HG03097 (cell line): ENCODE data around the gene XPC.
A peak's percentile ranks its signal among the peaks of the same experiment; 100 is the strongest.

Source experiments
- ATAC-seq: cut with Tn5 transposase; IDR thresholded peaks from one replicate; pipeline ENCODE4 v1.9.1; 2021; ENCODE audit not compliant: unreplicated experiment, low FRiP score

Gene XPC

DNA sequence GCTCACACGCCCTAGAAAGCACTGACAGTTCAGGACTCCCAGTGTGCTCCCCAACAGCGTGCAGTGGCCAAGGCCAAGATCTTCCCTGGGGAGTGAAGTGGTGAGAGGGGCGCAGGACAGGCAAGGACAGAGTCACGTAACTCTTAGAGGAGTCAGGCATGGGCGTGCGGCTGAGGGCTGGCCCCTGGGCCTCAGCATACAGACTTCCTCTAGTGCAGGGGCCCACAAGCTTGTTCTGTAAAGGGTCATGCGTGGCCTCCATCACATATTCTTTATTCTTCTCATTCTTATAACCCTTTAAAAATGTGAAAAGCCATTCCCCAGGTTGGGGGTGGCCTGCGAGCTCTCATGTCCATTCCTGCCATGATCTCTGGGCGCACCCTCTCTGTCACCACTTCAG is 28.3 kb downstream of the XPC start:
- no peak for ATAC-seq

DNA sequence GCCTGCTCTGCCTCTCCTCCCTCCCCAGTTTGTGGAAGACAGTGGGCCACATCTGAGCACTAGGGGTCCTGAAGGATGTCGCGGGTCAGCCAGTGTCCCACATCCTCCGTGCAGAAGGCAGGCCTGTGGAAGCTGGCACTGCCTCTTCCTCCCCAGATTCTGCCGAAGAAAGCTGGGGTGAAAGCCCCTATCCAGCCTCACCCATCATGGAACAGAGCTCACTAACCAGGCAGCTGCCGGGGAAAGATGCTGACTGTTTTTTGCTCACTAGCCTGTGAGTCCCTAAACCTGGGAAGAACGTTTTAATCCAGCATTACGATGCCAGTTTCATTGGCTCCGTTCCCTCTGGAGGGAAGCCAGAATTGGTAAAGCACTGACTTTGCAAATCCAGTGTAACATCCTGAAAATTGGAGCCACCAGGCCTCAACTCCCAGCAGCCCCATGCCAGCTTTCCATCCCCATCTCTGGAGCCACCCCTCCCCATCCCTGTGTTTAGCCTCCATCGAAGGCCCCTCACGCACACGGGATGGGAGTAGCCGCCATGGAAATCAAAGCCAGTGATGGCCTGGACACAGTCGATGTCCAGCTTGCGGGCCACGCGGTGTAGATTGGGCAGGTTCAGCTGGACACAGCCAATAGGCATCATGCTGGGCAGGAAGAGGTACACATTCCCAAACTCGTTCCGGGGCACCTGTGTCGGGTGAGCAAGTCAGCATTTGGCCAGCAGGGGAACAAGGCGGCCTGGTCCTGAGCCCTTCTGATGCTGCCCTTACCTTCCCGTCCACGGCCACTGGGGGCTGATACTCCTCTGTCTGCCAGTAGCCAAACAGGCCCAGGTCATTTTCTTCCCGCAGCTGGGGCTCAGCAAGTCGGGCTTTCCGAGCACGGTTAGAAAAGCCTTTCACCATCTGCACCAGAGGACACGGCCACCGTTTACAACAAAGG is 30.1 kb downstream of the XPC start:
- no peak for ATAC-seq

DNA sequence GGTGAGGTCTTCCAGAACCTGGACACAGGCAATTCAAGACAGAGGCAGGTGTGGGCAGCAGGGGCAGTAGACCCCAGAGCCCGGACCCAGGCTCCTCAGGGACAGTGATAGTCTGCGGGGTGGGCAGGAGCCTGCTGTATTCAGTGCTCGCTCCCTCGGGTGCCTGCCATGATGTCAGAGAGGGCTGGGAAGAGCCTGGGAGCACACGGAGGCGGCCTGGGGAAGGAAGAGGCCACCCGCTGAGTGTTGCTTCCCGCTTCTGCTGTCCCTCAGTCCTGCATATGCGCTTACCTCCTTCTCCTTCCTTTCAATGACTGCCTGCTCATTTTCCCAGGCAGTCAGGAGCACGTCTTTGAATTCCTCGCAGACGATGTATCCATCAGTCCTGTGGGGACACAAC is 30.8 kb downstream of the XPC start:
- ATAC-seq = no peak

DNA sequence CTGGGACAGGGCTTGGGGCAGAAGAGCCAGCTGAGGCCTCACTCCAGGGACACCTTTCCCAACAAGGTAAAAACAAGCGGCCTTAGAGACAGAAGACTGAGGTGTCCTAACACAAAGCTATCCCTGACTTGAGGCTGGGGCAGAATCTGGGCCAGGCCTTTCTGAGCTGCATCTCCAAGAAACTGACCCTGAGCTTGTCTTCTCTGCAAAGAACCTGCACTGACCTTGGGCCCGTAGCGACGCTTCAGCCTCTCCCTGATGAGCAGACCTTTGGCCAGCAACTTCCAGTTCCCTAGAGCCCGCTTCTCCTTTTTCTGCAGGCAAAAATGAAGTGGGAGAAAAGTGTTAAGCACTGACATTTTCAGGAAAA is 31.4 kb downstream of the XPC start:
- ATAC-seq = no peak

DNA sequence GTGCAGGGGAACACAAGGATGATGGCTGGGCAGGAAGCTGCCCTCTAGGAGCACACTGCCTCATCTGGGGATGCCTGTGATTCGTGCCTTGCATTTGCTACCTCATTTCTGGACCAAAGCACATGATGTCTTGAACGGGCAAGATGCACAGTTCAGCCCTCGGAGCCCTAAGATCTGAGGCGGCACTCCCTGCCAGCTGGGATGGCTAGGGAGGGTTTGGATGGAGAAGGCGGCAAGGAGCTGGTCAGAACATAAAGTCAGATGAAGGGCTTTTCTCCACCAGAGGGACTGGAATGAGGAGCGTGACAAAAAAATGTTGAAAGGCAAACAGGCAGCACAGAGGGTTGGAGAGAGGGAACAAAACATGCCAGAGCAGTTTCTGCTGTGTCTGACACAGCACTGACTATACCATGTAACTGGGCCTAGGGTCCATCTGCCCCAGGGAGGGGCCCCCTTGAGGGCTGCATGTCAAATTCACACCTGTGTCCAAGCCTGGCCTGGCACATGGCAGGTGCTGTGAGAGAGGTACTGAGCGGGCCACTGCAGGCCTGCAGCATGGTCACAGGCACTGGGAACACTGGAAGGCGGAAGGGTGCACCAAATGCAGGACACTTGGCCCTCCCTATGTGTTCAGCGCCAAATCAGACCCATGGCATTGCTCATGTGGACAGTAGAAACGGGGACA is 31.9 kb downstream of the XPC start:
- no peak for ATAC-seq

DNA sequence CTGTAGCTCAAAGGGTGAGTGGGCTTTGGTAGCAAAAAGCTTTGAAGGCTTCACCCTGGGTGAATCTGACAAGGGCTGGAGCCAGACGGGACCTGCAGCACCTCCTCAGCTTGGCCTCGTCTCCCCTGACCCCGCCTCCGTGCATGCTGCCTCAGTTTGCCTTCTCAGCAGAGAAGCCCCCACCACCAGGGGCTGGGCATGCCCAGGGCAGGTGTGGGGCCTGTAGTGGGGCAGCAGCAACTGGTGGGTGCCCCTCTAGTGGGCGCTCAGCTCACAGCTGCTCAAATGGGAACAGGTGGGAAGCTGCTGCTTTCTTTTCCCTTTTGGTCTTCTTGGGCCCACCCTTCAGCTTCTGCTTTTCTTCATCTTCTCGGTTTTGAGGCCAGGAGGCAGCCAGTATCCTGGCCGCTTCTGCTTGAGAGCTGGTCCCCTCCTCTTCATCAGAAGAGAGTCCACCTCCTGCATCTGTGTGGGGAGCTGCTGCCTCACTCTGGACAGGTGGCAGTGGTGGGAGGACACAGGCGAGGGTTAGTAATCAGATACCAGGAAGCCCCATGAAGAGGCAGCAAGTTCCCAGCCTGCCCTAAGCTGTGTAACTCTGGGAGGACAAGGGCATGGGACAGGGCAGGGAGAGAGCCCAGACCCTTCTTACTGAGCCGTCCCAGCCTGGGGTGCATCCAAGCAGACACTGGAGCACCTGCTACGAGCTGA is 32.6 kb downstream of the XPC start:
- ATAC-seq = no peak

DNA sequence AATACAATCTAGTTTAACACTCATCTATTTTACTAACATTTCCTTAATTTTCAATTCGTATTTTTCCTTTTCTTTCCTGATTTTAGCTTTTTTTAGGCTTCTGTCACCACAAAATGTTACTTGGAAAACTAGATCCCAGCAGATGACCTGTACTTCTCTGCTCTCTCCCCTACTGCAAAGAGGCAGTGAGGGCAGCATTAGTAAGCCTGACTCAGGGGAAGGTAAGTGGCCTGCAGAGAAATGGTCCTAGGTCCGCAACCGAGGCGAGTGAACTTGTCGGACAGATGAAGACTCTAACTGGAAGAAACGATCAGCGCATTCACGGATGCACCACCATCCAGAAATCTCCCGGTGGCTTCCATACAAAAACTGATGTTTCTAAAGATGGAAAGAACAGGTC is 33.2 kb downstream of the XPC start:
- no peak for ATAC-seq

DNA sequence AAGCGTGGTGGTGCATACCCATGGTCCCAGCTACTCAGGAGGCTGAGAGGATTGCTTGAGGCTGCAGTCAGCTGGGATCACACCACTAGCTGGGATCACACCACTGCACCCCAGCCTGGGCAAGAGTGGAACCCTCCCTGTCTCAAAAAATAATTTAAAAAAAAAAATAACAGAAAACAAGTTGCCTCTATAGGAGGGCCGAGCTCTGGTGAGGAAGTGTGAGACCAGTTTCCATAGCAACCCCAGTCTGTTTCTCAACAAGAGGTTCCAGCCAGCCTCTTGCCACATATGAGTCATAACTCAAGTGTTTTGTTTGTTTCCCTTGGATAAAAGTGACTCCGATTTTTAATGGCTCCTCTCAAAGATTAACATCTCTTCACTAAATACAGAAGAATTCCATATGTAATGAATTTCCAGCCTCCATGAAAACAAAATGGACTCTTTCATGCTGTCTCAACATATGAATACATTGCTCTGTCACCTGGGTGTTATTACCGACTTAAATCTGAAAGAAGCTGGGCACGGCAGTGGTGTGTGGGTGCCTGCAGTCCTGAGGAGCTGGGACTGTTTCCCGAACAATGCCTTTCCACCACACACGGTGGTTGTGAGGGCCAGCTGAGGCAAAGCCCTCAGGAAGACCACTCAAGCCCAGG is 33.9 kb downstream of the XPC start:
- ATAC-seq = peak; percentile 76

DNA sequence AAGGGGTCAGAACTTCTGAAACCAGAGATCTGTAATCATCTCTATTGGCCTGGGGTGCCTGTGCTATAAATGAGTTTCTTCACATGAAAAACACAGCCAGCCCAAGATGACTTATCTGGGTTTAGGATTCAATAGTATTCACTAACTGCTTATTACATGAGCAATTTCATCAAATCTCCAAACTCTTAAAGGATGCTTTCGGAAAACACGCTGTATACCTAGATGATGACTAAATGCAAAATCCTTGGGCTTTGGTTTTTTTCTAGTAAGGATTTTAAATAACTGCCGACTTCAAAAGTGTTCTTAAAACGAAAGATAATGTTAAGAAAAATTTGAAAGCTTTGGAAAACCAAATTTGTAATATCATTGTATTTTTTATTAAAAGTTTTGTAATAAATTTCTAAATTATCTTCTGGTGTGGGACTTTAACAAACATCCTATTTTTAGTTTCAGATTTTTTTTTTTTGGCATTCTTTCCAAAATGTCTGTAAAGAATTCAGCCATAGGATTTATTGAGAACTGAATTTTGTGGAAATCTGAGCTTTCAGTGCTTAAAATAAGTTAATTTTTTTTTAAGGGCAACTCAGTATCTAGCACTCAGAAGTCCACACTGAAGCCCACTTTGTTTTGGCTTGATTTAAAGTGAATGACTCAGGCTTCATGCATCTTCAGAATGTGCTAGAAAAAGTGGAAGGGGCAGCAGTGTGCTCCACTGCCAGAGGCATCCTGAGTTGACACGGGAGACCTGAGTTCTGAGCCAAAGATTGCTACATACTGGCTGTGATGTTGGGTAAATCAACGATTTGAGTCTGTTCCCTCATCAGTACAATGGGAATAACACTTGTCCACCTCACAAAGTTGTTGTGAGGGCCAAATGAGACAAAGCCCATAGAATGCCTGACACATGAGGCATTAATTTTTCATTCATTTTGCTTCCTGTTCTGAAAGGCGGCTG is 34.9 kb downstream of the XPC start:
- ATAC-seq = no peak

DNA sequence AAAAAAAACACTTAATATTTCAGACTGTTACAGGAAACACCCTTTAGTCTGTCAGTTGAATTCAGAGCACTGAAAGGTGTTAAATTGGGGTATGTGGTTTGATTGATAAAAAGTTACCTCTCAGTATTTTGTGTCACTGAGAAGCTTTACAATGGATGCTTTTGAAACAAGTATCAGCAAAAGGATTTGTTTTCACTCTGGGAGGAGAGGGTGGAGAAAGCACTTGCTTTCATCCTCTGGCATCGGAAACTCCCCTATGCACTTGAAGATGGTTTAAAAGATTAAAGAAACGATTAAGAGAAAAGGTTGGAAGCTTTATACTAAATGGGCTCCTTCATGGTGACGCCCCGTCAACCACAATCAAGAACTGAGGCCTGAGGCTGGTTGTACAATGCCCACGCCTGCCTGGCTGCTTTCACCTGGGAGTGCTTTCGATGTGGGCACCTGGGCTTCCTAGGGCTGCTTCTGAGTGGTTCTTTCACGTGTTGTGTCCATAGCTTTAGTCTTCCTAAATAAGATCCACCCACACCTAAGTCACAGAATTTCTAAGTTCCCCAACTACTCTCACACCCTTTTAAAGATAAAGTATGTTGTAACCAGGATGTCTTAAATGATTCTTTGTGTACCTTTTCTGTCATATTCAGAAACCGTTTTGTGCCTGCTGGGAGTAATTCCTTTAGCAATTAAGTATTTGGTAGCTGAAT is 35.7 kb downstream of the XPC start:
- no peak for ATAC-seq

DNA sequence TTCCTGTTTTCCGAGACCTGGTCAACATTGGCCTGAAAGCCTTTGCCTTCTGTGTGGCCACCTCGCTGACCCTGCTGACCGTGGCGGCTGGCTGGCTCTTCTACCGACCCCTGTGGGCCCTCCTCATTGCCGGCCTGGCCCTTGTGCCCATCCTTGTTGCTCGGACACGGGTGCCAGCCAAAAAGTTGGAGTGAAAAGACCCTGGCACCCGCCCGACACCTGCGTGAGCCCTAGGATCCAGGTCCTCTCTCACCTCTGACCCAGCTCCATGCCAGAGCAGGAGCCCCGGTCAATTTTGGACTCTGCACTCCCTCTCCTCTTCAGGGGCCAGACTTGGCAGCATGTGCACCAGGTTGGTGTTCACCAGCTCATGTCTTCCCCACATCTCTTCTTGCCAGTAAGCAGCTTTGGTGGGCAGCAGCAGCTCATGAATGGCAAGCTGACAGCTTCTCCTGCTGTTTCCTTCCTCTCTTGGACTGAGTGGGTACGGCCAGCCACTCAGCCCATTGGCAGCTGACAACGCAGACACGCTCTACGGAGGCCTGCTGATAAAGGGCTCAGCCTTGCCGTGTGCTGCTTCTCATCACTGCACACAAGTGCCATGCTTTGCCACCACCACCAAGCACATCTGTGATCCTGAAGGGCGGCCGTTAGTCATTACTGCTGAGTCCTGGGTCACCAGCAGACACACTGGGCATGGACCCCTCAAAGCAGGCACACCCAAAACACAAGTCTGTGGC is 36.6 kb downstream of the XPC start:
- no peak for ATAC-seq

DNA sequence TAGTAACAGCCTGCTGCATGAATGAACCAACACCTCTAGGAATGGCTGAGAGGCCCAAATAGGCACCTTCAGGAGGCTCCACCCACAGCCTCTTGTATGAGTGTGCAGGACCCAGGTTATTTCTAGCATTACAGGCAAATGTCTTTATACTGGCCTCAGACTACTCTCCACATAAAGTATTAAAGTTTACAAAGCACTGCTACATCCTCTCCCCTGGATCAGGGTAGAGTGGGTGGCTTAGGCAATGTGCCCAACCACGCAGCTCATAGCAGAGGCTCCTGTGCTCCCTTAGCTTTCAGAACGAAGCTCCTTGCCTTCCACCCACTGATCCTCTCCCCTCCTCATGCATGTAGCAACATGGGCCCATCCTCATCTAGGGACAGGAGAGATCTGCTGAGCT is 37.3 kb downstream of the XPC start:
- no peak for ATAC-seq

DNA sequence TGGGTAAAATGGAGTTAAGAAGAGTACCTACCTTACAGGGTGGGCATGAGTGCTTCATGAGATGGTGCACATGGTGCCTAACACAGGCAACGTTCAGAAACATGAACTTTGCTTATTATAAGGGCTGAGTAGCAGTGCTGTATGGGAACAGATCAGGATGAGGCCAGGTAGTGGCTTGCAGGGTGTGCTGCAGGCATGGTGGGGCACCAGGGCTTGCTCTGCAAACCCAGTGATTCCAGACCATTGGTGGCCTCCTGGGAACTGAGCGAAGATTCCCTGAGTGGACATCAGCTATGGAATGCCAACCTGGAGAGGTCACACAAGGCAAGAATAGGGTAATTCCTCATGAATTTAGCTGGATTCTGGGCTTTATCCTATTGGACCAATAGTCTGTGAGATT is 37.7 kb downstream of the XPC start:
- no peak for ATAC-seq

DNA sequence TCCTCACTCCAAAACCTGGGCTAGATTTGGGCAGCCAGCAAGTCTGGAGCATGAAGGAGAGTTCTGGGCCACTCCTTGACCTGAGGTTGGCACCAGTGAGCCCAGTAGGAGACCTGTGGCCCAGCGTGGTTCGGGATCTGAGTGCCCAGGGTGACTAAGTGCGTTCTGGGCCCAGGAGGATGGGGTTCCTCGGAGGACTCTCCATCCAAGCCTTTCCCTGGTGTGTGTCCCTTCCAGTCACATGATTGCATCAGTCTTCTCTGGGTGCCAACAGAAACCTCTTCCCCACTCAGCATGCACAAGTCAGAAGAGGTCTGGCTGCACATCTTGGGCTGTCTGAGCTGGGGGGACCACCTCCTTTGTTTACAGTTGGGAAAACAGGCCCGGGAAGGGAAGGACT is 38.6 kb downstream of the XPC start:
- ATAC-seq = no peak

DNA sequence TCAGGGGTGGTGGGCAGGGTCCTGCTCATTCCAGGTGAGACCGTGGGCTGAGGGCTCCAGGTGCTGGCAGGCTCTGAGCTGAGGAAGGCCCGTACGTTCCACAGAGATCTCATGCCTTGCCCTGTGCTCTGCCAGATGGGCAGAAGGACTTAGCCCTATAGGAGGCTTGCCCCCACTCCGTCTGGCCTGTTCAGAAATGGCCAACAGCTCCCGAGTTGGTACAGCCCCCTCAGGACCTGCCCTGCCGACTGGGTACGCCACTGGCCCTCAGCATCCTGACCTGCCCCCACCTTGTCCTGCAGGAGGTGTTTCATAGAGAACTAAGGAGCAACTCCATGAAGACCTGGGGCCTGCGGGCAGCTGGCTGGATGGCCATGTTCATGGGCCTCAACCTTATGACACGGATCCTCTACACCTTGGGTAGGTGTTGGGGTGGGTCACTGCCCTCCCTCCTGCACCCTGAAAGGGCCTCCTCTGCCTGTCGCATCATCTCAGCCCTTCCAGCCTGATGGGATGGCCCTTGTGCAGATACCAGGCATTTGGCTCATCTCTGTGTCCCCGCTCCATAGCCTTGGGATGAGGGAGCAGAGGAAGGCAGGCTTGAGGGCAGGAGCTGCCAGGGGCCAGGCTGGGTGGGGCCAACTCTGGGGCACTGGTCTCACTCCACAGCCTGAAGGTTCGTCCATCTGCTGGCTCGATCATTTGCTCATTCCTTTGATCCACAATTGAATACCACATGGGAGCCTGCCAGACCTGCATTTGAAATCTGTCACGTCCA is 39.3 kb downstream of the XPC start:
- no peak for ATAC-seq

DNA sequence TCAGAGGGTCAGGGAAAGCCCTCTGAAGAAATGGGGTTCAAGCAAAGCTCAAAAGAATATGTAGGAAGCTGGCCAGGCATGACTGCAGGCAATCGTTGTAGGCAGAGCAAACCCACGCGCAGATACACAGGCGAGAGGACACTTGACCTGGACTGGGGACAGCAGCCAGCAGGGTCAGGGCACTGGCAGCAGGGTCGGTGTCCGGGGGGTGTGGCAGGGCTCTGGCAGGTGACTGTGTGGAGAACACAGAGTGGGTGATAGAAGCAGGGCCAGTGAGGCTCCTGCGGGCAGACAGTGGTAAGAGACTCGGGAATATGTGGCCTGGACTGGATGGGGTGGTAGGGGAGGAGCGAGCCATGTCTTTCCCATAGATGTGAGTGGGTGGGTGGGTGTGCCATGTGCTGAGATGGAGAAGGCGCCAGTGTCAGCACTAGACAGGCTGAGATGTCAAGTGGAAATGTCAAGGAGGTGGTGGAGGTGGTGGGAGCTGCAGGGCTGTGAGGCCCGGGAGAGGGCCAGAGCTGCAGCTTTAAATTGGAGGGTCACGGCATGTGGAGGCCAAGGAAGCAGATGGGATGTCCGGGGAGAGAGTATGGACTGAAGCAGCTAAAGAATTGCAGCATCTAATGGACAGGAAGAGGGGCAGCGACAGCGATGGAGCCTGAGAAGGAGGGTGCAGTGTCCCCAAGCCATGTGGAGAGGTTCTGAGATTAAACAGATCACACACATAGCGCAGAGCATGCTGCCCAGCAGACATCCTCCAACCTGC is 40.1 kb downstream of the XPC start:
- no peak for ATAC-seq

DNA sequence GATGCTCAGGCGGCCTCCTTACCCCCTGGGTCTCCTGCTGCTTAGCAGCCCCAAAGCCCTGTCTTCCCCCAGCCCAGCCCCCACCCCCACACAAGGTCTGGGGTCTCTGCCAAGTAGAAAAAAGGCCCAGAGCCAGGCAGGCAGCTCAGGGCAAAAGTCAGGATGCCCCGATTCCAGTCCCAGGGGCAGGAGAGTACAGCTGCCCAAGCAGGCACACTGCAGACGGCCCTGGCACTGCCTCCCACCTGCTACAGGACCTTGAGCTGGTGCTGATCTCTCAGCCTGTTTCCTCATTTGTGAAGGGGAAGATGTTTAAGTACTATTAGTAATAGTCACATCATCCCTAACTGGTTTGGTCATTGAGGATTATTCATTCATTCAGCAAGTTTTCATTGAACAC is 41.0 kb downstream of the XPC start:
- ATAC-seq = no peak
